ENCODE measurements around the gene EPB41L1.

EPB41L1 gene

GRCh38 chr20:36179170-36179945 lies 24.8 kb downstream of the EPB41L1 start:
- CTCF ChIA-PET, result interaction anchor here (1.0 to 1.5 kb wide), 3 partner anchors 20 to 23 kb away, joined by 3 to 9 read pairs (median 3); no protein-coding TSS in a partner anchor
- POLR2A ChIA-PET (ENCODE audit: low non-redundant PET), result interaction anchor here (0.7 kb wide), 1 partner anchor 8 kb away, joined by 11 read pairs; no protein-coding TSS in a partner anchor
- TF ChIP-seq, protein P1, sequence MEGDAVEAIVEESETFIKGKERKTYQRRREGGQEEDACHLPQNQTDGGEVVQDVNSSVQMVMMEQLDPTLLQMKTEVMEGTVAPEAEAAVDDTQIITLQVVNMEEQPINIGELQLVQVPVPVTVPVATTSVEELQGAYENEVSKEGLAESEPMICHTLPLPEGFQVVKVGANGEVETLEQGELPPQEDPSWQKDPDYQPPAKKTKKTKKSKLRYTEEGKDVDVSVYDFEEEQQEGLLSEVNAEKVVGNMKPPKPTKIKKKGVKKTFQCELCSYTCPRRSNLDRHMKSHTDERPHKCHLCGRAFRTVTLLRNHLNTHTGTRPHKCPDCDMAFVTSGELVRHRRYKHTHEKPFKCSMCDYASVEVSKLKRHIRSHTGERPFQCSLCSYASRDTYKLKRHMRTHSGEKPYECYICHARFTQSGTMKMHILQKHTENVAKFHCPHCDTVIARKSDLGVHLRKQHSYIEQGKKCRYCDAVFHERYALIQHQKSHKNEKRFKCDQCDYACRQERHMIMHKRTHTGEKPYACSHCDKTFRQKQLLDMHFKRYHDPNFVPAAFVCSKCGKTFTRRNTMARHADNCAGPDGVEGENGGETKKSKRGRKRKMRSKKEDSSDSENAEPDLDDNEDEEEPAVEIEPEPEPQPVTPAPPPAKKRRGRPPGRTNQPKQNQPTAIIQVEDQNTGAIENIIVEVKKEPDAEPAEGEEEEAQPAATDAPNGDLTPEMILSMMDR (conservative IDR thresholded peaks at IDR 0.05; ENCODE audit: low read depth), result no peak
- no peak overlapping the region for H3K27ac ChIP-seq
- no peak for DNase-seq (ENCODE audit: low spot score)

DNA sequence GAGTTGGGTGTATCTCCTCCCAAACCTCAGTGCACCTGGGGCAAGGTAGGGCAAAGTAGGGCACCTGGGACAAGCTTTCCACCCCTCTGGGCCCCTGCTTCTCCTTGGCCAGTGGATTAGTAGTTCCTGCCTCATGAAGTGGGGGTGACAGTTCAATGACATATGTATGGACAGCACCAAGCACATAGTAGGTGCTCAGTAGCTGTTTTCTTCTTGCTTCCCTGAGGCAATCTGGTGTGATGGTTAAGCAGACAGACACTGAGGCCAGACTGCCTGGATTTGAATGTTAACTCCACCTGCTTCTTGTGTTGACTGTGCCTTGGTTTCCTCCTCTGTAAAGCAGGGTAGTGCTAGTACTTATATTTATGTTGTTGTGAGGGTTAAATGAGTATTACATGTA lies 25.8 kb downstream of the EPB41L1 start:
- CTCF ChIA-PET, result interaction anchor here (1.0 to 1.4 kb wide), 2 partner anchors 19 to 22 kb away, joined by 3 read pairs; no protein-coding TSS in a partner anchor
- no peak for DNase-seq (ENCODE audit: low spot score)
- TF ChIP-seq, protein P1 (conservative IDR thresholded peaks at IDR 0.05; ENCODE audit: low read depth), result no peak
- no peak overlapping the region for H3K27ac ChIP-seq
- POLR2A ChIA-PET (ENCODE audit: low non-redundant PET), result no interaction called here

- CTCF ChIA-PET, result interaction anchor here (0.6 kb wide), 1 partner anchor 173 kb away, joined by 3 read pairs; no protein-coding TSS in a partner anchor
- POLR2A ChIA-PET (ENCODE audit: low non-redundant PET), result no interaction called here
- TF ChIP-seq, protein P1 (conservative IDR thresholded peaks at IDR 0.05; ENCODE audit: low read depth), result no peak
- no peak overlapping the region for H3K27ac ChIP-seq
- DNase-seq (ENCODE audit: low spot score), result no peak
Measured at GRCh38 chr20:36181934-36182603, 27.5 kb downstream of the EPB41L1 start.

GRCh38 chr20:36182604-36183154 lies 28.1 kb downstream of the EPB41L1 start:
- H3K27ac ChIP-seq, result no peak overlapping the region
- POLR2A ChIA-PET (ENCODE audit: low non-redundant PET), result no interaction called here
- CTCF ChIA-PET, result interaction anchor here (0.6 to 1.1 kb wide), 2 partner anchors 17 to 172 kb away, joined by 3 read pairs; no protein-coding TSS in a partner anchor
- TF ChIP-seq, protein P1 (conservative IDR thresholded peaks at IDR 0.05; ENCODE audit: low read depth), result no peak
- no peak for DNase-seq (ENCODE audit: low spot score)

GRCh38 chr20:36183155-36183944 lies 28.8 kb downstream of the EPB41L1 start:
- POLR2A ChIA-PET (ENCODE audit: low non-redundant PET), result no interaction called here
- no peak for DNase-seq (ENCODE audit: low spot score)
- no peak overlapping the region for H3K27ac ChIP-seq
- TF ChIP-seq, protein P1 (conservative IDR thresholded peaks at IDR 0.05; ENCODE audit: low read depth), result no peak
- CTCF ChIA-PET, result interaction anchor here (0.6 to 1.1 kb wide), 2 partner anchors 17 to 172 kb away, joined by 3 read pairs; no protein-coding TSS in a partner anchor

All from RWPE1 (cell line).